ENCODE results near the gene DAPK2.

DNA sequence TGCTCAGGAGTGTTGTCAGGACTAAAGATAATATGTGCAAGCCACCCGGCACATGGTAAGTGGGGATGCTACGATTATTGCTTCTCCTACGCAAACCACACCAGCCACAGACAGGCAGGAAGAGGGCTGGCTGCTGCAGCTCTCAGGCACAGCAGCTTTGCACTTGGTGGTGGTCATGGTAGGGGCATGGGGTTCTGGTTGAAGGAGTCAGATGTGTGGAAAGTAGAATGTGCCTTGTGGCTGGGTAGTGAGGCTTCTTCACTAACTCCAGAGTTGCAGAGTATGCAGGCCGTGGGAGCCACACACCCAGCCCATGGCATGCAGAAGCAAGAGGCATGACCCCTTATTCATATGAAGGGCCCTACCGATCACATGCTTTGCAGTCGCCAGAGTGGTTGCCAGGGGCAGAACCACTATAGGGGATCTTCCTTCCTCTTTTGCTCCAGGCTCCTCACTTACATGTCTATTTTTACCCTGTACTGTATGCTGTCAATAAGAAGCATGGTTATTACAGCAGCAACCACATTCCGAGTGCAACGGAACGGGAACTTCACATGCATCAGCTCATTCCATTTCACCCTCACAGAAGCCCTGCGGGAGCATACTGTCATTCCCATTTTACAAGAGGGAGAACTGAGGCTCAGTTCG, 153.4 kb downstream of the DAPK2 start:
- TF ChIP-seq EGR1 (IDR thresholded peaks at IDR 0.05) (no peak), EP300 (IDR thresholded peaks at IDR 0.05; ENCODE audit: borderline replicate concordance) (no peak)

Data from Ishikawa (cell line).